ENCODE data around the gene PAM16.

GRCh38 chr16:4399001-4399730 is 48.0 kb upstream of the PAM16 start:
- TF ChIP-seq TCFL5 (CRISPR knock-in tag; conservative IDR thresholded peaks at IDR 0.05) (no peak), ZNF589 (CRISPR knock-in tag; IDR thresholded peaks at IDR 0.05; ENCODE audit: low read depth) (no peak), CBX3 (IDR thresholded peaks at IDR 0.05; ENCODE audit: borderline replicate concordance in 1 of 2, low read length in 2 of 2) (no peak)

All from K562 (cell line).